ENCODE data around the gene CNKSR3. TPM values are rescaled to one million over a fixed set of nuclear protein-coding genes. Genes with fewer than 3 reads are reported as not detected.

CNKSR3 gene
- polyA plus RNA-seq, 1 experiment: 5.2 TPM

GRCh38 chr6:154408891-154409500, 101.5 kb downstream of the CNKSR3 start:
- ChIA-PET POLR2A (no interaction called here), CTCF (interaction anchor here (0.7 to 0.9 kb wide), 2 partner anchors 101 to 255 kb away, joined by 3 read pairs; no protein-coding TSS in a partner anchor)
- Histone ChIP-seq H3K27me3 (ENCODE audit: control insufficient read depth, insufficient read depth, low read length) (no peaks in the 10 kb centered on the region), H3K36me3 (ENCODE audit: control insufficient read depth, insufficient read depth, low read length) (peaks cover 3% of the 10 kb centered on the region), H3K4me3 (ENCODE audit: low read depth, low read length) (no peak overlapping the region)
- DNase-seq (ENCODE audit: low read depth): no peak
- peak; percentile 41; the same call in 1 of the 2 replicates for TF ChIP-seq CTCF (IDR thresholded peaks at IDR 0.05; ENCODE audit: insufficient read depth, low read depth, low read length)

DNA sequence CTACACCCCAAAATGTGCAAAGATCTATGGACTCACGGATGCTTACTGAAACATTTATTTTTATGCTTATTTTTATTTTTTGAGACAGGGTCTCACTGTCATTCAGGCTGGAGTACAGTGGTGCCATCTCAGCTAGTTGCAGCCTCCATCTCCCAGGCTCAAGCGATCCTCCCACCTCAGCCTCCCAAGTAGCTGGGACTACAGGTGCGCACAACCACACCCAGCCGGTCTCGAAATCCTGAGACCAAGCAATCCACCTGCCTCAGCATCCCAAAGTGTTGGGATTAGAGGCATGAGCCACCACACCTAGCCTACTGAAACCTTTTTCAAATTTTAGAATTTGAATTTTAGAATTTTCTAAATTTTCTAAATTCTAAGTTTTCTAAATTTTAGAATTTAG, 103.0 kb downstream of the CNKSR3 start:
- no peak for DNase-seq (ENCODE audit: low read depth)
- Histone ChIP-seq H3K36me3 (ENCODE audit: control insufficient read depth, insufficient read depth, low read length) (peaks cover 3% of the 10 kb centered on the region), H3K4me3 (ENCODE audit: low read depth, low read length) (no peak overlapping the region), H3K27me3 (ENCODE audit: control insufficient read depth, insufficient read depth, low read length) (no peaks in the 10 kb centered on the region)
- POLR2A ChIA-PET: no interaction called here
- no peak for TF ChIP-seq CTCF (IDR thresholded peaks at IDR 0.05; ENCODE audit: insufficient read depth, low read depth, low read length)
- CTCF ChIA-PET: interaction anchor here (0.7 kb wide), 1 partner anchor 106 kb away, joined by 3 read pairs; no protein-coding TSS in a partner anchor

DNA sequence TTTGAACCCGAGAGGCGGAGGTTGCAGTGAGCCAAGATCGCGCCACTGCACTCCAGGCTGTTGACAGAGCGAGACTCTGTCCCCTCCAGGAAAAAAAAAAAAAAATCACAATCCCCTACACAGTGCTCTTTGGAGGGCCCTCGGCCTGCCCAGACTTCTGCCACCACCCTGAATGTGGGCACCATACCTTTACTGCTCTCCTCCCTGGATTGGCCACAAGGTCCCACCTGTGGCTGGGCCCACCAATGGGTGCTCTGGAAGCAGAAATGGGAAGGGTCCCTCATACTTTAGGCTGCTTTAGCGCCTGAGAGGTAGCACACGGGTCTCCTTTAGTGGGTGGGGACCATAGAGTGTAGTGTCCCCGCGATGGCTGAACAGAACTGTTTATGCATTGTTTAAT, 103.6 kb downstream of the CNKSR3 start:
- DNase-seq (ENCODE audit: low read depth): no peak
- no peak overlapping the region for H3K4me3 ChIP-seq (ENCODE audit: low read depth, low read length)
- ChIA-PET POLR2A (no interaction called here), CTCF (interaction anchor here (0.6 kb wide), 1 partner anchor 72 kb away, joined by 3 read pairs; no protein-coding TSS in a partner anchor)
- H3K36me3 ChIP-seq (ENCODE audit: control insufficient read depth, insufficient read depth, low read length): peaks cover 3% of the 10 kb centered on the region
- no peaks in the 10 kb centered on the region for H3K27me3 ChIP-seq (ENCODE audit: control insufficient read depth, insufficient read depth, low read length)
- no peak for TF ChIP-seq CTCF (IDR thresholded peaks at IDR 0.05; ENCODE audit: insufficient read depth, low read depth, low read length)

DNA sequence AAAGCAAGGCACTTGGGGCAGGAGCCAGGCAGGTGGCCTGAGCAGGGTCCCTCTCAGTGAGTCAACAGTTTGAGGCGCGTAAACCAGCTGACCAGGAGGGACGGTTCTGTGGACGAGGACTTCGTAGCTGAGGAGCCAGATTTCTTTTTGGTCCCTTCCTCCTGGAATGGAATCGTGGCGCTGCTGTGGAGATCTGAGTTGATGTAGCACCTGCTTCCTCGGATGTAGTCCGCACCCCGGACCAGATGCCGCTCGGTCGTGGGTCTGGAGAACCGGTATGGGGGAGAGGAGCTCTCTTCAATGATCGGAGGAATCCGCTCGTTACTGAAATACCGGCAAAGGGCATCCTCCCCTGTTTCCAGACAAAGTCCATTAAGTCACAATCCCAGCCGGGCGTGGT, 104.2 kb downstream of the CNKSR3 start:
- H3K27me3 ChIP-seq (ENCODE audit: control insufficient read depth, insufficient read depth, low read length): no peaks in the 10 kb centered on the region
- ChIA-PET CTCF (interaction anchor here (0.6 kb wide), 1 partner anchor 73 kb away, joined by 3 read pairs; no protein-coding TSS in a partner anchor), POLR2A (no interaction called here)
- TF ChIP-seq CTCF (IDR thresholded peaks at IDR 0.05; ENCODE audit: insufficient read depth, low read depth, low read length): no peak
- no peak overlapping the region for H3K4me3 ChIP-seq (ENCODE audit: low read depth, low read length)
- no peak for DNase-seq (ENCODE audit: low read depth)
- H3K36me3 ChIP-seq (ENCODE audit: control insufficient read depth, insufficient read depth, low read length): peaks cover 3% of the 10 kb centered on the region

DNA sequence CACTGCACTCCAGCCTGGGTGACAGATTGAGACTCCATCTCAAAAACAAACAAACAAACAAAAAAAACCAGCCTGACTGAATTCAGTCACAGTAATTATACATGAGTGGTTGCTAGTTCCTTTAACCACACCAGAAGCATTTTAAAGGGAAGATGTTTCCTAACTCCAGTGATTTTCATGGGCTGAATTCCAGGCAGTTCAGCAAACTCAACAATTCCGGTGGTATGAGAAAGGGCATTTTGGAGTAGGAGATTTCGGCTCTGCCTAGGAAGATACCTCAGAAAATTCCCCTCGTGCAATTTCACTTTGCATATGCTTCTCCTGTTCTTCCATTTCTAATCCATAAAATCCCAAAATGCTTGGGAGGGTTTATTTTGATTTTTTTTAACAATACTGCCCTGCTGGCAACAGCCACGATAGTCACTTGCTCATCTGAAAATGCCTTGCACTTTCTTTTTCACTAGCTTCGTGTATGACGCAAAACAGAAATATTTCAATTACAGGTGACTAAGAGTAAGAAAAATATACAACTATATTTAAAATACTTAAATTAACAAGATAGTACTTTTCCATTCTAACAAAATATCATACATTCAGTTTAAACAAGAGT, 105.6 kb downstream of the CNKSR3 start:
- TF ChIP-seq CTCF (IDR thresholded peaks at IDR 0.05; ENCODE audit: insufficient read depth, low read depth, low read length): no peak
- peaks cover 3% of the 10 kb centered on the region for H3K36me3 ChIP-seq (ENCODE audit: control insufficient read depth, insufficient read depth, low read length)
- ChIA-PET CTCF (no interaction called here), POLR2A (no interaction called here)
- DNase-seq (ENCODE audit: low read depth): no peak
- no peaks in the 10 kb centered on the region for H3K27me3 ChIP-seq (ENCODE audit: control insufficient read depth, insufficient read depth, low read length)
- no peak overlapping the region for H3K4me3 ChIP-seq (ENCODE audit: low read depth, low read length)

Measured in BJ (cell line).